HG03354 (cell line): ENCODE results near the gene KRT79.

Source experiments
- ATAC-seq: cut with Tn5 transposase; IDR thresholded peaks from one replicate; pipeline ENCODE4 v1.9.1; 2021; ENCODE audit warnings: mild to moderate bottlenecking; ENCODE audit not compliant: unreplicated experiment, poor library complexity, severe bottlenecking

KRT79 gene

DNA sequence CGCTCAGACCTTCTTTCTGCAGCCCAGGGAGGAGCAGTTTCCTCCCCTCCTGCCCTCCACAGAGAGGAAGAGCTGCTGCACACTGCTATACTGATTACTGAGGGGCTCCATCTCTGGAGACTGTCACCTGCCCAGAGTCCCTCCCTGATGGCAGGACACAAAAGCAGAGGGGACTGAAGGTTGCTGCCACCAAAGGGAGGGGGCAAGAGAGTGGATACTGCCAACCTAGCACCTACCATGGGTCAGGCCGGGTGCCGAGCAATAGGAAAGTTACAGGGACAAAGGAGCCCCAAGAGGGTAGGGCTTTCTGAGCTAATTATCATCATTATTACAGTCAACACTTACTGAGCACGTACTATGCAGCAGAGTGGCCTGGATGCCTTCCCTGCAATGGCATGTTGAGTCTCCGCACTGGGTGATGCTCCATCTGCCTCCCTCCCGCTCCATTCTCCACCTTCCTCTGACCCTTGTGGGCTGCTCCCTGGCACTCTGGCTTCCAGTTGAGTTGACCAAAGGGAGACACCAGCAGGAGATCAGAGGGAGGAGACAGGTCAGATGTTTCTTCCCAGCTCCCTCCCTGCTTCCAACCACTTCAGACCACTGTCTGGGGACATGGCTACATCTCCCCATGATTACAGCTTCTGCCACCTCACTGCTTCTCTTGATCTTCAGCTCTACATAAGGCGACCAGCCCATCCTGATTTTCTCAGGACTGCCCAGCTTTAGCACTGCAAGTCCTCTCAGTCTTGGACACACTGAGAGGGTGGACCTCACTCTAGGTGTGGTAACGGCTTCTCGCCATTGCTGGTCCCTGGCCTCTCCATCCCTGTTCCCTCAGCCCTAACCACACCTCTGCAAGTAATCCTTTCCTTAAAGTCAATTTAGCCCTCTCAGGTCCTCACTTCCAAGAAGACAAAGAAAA, 2.6 kb upstream of the KRT79 start:
- no peak for ATAC-seq

DNA sequence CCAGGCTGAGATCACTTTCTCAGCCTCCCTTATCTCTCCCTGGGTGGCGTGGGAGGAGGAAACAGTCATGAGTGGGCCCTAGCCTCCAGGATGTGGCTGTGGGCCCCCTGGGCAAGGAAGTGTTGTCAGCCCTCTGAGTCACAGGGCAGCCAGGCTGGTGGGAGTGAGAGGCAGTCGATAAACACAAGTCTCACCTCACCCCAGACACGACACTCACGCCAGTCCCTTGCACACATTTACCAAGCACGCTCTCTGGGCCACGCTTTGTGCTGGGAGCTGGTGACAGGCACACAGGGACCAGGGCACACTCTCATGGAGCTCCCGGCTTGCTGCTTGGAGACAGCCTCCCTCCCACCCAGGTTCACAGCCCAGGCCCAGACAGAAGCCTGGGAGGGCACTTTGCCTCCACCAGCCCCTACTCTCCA, 1.9 kb upstream of the KRT79 start:
- ATAC-seq = no peak

DNA sequence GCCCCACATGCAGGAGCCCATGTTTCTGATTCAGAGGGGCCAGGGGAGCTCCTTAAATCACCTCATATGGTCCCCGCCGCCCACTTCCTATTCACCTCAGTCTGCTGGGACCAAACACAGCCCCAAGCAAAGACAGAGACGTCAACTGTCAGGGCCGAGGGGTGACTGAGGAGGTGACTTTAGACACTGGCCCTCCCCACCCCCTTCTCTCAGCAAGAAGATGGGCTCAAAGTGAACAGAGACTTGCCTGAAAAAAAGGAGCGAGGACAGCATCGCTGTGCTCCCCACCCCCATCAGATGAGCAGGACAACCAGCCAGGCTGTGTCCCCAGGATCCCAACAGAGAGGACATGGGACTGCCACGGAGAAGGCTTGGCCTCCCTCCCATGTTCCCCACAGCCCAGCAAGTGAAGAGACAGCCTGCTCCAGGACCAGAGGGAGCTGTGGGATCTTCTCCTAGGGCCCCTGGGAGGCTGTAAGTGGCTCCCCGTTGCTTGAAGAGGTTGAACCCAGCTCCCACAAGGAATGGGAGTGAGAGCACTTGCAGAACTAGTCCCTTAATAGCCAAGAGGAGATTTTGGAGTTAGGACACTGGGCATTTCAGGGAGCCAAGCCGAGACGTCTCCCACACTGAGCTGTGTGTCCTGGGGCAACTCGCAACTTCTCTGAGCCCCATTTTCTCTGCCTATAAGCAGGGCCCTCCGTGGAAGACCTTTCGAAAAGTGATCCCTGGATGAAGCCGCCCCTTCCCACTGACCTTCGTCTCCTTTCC, 1.3 kb upstream of the KRT79 start:
- ATAC-seq = no peak

DNA sequence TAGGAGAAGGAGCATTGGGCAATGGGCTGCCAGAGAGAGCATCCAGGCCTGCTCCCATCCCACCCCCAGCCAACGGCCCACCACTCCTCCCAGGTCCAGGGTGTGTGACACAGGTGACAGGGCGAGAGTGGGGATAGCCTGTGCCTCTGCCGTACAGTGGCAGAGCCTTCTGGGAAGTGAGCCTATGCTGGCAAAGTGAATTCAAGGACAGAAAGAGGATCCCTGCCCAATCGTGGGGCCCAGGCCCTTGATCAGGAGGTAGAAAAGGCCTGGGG, 553 bp upstream of the KRT79 start:
- no peak for ATAC-seq

DNA sequence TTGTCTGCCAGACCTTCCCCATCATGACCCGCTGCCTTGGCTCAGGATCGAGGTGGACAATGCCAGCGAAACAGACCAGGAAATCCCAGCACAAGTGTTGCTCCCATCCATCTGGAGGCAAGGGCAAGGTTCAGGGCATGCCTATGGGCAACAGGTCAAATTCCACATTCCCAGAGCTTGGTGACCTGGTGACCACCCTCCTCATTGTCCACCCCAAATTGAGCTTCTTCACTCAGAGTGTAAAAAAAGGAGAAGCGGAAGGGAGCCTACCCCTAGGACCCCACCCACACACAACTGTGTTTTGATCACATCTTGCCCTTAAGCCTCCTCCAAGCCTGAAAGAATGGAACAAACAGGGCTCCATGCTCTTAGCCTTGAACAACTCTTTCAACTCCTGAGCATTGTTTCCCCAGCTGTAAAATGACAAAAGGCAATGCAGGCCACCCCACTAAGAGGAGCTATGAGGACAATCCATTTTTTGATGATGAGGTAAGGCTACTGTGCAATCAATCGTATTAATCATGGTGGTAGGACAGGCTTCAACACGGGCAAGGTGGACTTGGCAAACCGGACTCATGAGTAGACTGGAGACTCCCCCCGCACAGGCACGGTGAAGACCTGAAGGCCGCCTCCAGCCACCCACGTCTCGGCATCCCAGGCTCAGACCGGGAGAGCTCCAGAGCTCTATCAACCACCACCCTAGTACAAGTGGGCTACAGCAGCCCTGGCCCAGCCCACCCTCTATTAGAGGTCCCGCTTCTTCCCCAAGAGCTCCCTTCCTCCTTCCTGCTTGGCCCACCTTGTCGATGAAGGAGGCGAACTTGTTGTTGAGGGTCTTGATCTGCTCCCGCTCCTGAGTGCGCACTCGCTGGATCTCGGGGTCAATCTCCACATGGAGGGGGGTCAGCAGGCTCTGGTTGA, 866 bp downstream of the KRT79 start:
- no peak for ATAC-seq

DNA sequence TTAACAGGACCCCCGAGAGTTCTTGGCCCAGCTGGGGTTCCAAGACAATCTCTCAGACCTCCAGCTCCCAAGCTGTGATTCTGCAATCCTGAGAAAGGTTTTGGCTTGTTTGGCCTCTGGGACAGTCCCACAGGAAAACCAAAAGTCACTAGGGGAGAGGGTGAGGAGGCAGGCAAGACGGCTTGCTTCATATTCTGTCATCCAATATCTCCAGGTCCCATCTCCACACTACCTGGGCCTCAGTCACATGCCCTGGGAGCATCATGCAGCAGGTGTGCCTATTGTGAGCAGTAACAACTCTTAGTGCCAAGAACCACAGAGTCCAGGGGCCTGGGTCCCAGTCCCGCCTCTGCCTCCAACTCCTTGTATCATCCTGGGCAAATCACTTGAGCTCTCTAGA, 1.7 kb downstream of the KRT79 start:
- no peak for ATAC-seq

DNA sequence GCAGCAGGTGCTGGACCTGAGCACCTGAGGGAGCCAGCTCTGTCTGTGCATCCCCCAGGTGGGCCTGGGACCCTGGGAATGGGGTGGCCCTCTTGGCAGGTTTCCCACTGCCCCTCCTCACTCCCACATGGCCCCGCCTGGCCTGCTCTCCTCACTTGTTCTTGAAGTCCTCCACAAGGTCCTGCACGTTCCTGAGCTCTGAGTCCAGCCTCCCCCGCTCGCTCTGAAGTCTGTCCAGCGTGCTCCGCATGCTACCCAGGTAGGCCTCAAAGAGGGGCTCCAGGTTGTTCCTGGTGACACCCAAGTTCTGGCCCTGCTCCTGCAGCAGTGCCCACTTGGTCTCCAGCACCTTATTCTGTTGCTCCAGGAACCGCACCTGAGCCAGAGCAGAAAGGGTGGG, 2.9 kb downstream of the KRT79 start:
- ATAC-seq = no peak

DNA sequence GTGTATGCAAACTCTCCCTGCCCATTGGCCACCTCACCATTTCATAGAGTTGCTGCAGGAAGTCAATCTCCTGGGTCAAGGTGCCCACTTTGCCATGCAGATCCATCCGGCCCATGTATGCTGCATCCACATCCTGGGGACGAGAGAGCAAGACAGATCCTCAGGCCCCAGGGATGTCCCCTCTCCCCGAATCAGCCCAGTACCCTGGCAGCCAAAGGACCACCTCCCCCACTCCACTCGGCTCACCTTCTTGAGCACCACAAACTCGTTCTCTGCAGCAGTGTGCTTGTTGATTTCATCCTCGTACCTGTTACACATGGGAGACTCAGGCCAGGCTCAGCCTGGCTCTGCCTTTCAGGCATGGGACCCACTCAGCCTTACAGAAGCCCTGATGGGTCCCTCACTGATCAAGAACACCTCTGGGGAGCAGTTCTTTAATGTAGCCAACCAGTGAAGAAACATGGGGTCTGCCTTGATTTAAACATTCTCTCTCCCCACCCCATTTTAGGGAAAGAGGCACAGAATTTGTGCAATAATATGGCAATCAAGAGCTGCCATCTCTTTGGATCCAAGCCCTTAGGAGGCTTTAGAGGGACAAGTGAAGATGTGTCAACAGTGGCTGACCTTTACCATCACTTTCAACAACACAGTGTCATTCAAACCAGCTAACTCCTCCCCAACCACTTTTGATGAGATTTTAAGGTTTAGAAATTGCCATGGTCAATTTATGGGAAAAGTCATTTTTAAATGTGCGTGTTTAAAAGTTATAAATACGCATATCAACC, 3.9 kb downstream of the KRT79 start:
- ATAC-seq = no peak

DNA sequence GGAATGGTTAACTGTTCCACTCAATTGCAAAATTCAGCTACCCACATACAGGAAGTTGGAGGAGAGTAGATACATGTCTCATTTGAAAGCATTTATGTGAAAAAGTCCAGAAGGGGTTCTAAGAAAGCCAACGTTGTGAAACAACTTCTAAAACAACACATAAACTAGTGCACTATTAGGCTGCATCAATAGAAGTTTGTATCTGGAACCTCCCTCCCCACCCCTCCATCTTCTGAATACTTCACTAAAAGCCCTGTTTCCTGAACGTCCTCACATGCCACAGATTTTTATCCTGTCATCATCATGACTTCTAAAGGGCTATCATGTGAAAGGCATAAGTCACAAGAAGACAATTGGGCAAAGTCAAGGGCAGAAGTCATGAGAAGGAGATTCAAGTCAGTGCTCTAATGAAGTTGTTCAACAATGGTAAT, 5.5 kb downstream of the KRT79 start:
- ATAC-seq = no peak

DNA sequence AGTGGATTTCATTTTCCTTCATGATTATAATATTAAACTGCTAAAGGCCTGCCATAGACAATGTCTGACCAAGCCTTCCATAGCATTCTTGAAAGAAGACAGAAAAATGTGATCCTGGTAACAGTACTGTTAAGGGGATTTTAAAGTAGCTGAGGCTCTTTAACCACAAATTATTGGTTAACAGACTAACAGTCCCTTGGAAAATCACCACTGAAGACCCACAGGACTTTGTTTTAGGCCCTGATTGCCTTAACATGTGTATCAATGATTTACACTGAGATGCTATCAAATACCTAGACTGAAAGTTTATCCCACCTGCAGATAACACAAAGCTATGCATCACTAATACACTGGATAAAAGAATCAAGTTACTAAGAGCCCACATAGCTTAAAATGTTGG, 6.0 kb downstream of the KRT79 start:
- ATAC-seq = no peak

DNA sequence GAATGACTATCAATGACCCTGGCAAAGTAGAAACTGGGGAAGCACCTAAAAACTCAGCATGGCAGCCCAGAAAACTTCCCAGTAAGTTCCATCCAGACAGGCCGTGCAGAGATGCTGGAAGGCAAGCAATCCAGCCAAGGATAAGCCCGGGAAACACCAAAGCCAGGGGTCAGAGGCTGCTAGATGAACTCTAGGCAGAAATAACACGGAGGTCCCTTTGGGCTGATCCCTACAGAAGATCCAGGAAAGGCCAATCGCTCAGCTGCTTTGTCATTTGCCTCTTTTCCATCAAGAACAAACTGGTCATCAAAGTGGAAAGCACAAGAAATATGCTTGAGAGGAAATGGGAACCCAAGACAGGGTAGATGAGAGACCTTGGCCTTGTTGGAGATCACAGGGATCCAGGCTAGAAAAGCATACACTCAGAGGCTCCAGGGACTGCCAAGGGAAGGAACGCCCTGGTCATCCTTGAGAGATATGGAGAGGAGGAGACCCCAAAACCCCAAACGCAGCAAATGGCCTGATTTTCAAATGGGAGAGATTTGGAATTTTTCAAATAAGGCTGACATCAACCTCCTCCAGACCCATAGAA, 6.5 kb downstream of the KRT79 start:
- ATAC-seq = no peak

DNA sequence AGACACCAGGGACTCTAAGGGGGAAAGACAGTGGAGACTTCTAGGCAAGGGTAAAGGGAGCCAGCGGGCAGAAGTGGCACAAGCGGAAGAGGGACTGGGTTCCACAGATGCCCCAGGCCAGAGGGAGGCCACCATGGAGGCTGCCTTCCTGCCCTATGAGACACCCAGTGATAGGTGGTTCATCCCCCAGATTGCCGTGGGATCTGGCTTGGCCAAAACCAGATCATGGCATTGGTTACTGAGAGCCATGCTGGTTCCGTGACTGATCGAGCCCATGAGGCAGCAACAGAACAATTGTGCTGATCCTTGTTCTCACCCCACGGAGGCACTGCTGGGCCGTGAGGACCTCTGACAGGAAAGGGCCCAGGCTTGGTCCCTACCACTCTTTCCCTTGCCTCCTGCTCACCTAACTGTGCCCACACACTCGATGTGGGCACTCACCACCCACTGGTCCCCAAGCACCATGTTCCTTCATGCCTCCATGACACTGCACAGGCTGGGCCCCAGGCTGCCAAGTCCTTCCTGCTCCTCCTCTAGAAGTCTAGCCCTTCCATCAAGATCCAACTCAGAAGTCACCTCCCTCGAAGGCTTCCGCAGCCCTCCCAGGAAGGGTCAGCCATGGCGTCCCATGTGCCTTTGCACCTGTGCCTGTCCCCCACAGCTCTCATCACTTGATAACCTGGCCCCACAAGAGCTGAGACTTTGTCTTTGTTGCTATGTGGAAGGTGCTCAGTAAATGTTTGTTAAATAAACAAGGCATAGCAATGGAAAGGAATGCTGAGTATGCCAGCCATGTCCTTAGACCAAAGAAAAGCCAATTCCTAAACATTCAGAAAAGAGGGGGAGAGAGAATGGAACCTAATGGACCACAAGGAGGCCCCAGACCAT, 7.3 kb downstream of the KRT79 start:
- no peak for ATAC-seq

DNA sequence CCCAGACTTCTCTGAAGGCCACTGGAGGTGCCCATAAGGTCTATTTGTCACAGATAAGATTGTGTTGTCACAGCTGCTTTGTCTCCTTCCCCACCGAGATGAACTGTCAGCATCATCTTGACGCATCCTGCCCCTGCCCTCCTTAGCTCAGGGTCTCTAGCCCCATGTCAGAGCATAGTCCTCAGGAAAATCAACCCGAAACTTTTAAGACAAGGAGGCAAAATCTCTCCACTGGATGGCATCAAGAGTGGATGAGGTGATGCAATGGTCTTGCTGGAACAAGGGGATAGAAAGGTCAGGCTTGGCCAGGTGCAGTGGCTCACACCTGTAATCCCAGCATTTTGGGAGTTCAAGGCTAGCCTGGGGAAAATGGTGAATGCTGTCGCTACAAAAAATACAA, 8.2 kb downstream of the KRT79 start:
- no peak for ATAC-seq

DNA sequence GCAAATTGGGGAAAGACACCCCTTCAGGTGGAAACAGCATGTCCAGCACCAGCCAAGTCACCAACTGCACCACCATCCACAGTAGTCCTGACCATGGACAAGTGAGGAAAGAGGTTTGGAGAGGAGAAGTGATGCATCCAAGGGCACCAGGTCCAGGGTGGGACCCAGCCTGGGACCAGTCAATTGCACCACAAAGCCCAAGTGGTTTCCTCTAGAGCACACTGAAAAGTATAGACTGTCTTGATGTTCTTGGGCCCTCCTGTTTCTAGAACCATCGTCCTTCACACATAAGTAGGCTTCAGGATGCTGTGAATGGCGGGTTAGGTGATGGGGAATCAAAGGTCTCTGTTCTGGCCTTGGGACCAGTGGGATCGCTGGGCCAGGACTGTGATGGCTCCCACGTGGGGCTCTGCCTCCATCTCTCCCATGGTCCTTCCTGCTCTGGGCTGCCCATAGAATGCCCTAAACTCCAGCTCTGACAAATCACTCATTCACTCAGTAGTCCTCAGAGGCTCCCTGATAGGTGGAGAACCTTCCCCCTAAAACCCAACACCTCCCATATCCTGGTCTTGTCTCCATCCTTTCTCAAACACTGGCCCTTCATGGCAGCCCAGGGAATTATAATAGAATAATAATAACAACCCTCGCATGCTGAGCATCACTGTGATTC, 9.2 kb downstream of the KRT79 start:
- ATAC-seq = no peak

DNA sequence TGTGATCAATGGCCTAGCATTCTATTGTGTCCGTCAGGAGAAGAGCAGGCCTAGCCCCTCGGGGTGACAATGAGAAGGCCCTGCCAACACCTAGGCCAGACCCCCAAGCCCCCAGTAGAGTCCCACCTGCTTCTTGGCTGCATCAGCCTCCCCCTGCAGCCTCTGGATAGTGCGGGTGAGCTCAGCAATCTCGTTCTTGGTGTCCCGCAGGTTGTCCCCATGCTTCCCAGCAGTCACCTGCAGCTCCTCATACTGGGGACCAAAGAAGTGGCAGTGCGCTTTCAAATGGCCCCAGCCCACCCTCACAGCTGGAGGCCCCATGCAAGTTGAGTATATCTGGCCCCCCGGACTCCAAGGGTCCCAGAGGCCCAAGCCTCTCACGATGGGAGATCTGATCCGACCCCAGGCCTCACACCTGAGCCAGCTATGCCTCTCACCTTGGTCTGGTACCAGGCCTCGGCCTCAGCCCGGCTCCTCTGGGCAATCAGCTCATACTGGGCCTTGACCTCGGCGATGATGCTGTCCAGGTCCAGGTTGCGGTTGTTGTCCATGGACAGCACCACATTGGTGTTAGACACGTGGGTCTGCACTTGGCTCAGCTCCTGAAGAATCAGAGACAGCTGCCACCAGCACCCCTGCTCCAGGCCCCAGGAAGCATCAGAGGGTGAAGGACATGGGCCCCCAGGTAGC, 10.2 kb downstream of the KRT79 start:
- no peak for ATAC-seq

DNA sequence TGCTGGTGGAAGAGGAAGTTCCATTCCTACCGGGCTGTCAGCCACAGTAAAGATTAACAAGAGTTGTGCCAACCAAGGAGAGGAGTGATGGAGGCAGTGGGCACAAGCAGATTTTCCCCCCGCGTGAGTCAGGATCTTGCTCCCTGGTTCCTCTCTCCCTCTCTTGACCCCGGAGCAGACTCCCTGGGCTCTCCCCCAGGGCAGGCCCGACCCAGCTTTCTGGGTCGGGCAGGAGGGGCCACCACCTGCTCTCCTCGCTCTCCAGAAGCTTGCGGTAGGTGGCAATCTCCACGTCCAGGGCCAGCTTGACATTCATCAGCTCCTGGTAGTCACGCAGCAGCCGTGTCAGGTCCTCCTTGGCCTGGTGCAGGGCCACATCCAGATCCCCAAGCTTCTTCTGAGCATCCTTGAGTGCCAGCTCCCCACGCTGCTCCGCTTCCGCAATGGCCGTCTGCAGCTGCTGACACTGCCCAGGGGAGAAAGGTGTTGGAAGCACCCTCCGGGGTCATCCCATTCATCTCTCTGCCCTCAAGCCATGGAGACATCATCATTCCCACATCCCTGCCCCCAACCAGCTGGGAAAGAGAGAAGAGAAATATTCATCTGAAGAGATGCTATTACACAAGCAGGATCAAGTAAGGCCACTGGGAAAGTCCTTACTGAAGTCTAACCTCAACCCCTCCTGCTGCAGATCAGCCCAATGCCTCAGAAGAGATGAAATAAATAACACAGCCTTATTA, 11.2 kb downstream of the KRT79 start:
- ATAC-seq = no peak
